A549 (cell line): Measurements from ENCODE around the gene RBM26. TPM values are rescaled to one million over a fixed set of nuclear protein-coding genes. Genes with fewer than 3 reads are reported as not detected.
A peak's percentile ranks its signal among the peaks of the same experiment; 100 is the strongest.

ENCODE experiments used
- ATAC-seq, 2 experiments: fragments of 200-7000 bp in 1 of 2; fragments of >200 bp in 1 of 2; cut with Nextera tagmentation in 1 of 2; cut with Tn5 transposase in 1 of 2; 3 replicates each; pipeline versions ENCODE4 v1.8.0 to v1.9.1; 2018 to 2020; ENCODE audit warnings: mild to moderate bottlenecking in 1 of 2, moderate library complexity in 1 of 2
- CTCF ChIA-PET: fragments of 300-600 bp; sonication (Branson Sonifier 250); formaldehyde crosslinking; extraction: SDS; loops from one replicate; lab custom pipeline; 2021; ENCODE audit warnings: antibody characterized with exemption, inconsistent platforms; lab: Yijun Ruan, JAX
- POLR2A ChIA-PET: fragments of 350-600 bp; formaldehyde crosslinking; extraction: SDS; loops from one replicate; lab custom pipeline; 2021; ENCODE audit warnings: antibody characterized with exemption, inconsistent platforms; lab: Yijun Ruan, JAX
- DNase-seq, 2 experiments: peaks; one replicate each; pipeline versions ENCODE4 v3.0.0 to v3.0.0-alpha.2; 2011 to 2016; ENCODE audit warnings: low read depth in 1 of 2, low spot score in 1 of 2
- FAIRE-seq: peaks from 2 replicates; lab custom pipeline; 2011; peaks lifted over from hg19 to GRCh38; lab: Jason Lieb, UNC
- H3K27ac ChIP-seq, 2 experiments: fragments of >200 bp; sonication (Bioruptor Twin); formaldehyde crosslinking; 3 replicates each; pipeline ENCODE4 v1.5.1; 2016 to 2017
- H3K4me1 ChIP-seq: fragments of >200 bp; sonication (Bioruptor Twin); formaldehyde crosslinking; 3 replicates; pipeline ENCODE4 v1.6.1; 2016
- H3K4me2 ChIP-seq: fragments of >200 bp; sonication (Bioruptor Twin); formaldehyde crosslinking; 3 replicates; pipeline ENCODE4 v1.6.1; 2016
- H3K4me3 ChIP-seq: fragments of >200 bp; sonication (Bioruptor Twin); formaldehyde crosslinking; 3 replicates; pipeline ENCODE4 v1.5.1; 2016
- H3K9me3 ChIP-seq: fragments of >200 bp; sonication (Bioruptor Twin); formaldehyde crosslinking; 3 replicates; pipeline ENCODE4 v1.6.1; 2016
- ATOH8 ChIP-seq: fragments of 250-450 bp; sonication (Bioruptor Pico); IDR thresholded peaks from 2 replicates; pipeline ENCODE4 v1.5.0; 2020; ENCODE audit warnings: low read depth, mild to moderate bottlenecking, moderate library complexity
- BHLHE40 ChIP-seq: IDR thresholded peaks from 2 replicates; pipeline ENCODE4 v1.6.1; 2012; ENCODE audit warnings: low read depth, low read length, inconsistent platforms
- CBX8 ChIP-seq: fragments of 200-600 bp; sonication (generic); IDR thresholded peaks from 2 replicates; pipeline ENCODE4 v1.6.1; 2016
- CEBPB ChIP-seq, 2 experiments: fragments of >200 bp in 1 of 2; sonication (Bioruptor Twin) in 1 of 2; formaldehyde crosslinking in 1 of 2; IDR thresholded peaks; 2 replicates each; pipeline ENCODE4 v1.6.1; 2012 to 2016
- EHF ChIP-seq: fragments of 250-450 bp; sonication (Bioruptor Pico); IDR thresholded peaks from 2 replicates; pipeline ENCODE4 v1.5.0; 2020; ENCODE audit warnings: mild to moderate bottlenecking
- FOSL2 ChIP-seq, 2 experiments: fragments of 450-650 bp in 1 of 2; fragments of >200 bp in 1 of 2; sonication (Bioruptor Twin) in 1 of 2; formaldehyde crosslinking; IDR thresholded peaks; 2 replicates each; pipeline versions ENCODE4 v1.5.0 to v1.6.1; 2016 to 2020; ENCODE audit warnings: mild to moderate bottlenecking in 1 of 2, moderate library complexity in 1 of 2
- FOXS1 ChIP-seq: fragments of 250-450 bp; sonication (Bioruptor Pico); IDR thresholded peaks from 2 replicates; pipeline ENCODE4 v1.5.0; 2020; ENCODE audit warnings: mild to moderate bottlenecking, moderate library complexity
- GATA3 ChIP-seq: IDR thresholded peaks from 2 replicates; pipeline ENCODE4 v1.6.1; 2012; ENCODE audit warnings: borderline replicate concordance
- HOXA7 ChIP-seq: fragments of 250-450 bp; sonication (Bioruptor Pico); IDR thresholded peaks from 2 replicates; pipeline ENCODE4 v1.5.0; 2020; ENCODE audit warnings: mild to moderate bottlenecking, moderate library complexity
- HOXB13 ChIP-seq: fragments of 250-450 bp; sonication (Bioruptor Pico); IDR thresholded peaks from 2 replicates; pipeline ENCODE4 v1.5.0; 2020; ENCODE audit warnings: low read depth, mild to moderate bottlenecking, moderate library complexity
- NR3C1 ChIP-seq: fragments of >200 bp; sonication (Bioruptor Twin); formaldehyde crosslinking; IDR thresholded peaks from 3 replicates; pipeline ENCODE4 v1.6.1; 2017
- PHF8 ChIP-seq: fragments of 200-600 bp; sonication (generic); IDR thresholded peaks from 2 replicates; pipeline ENCODE4 v1.6.1; 2016; ENCODE audit warnings: low read depth, mild to moderate bottlenecking, antibody characterized with exemption, moderate library complexity, borderline replicate concordance
- POLR2AphosphoS2 ChIP-seq: conservative IDR thresholded peaks from 2 replicates; pipeline ENCODE4 v1.6.1; 2012; ENCODE audit warnings: low read length, improper control_type of control experiment, inconsistent platforms
- SMC3 ChIP-seq: fragments of >200 bp; sonication (Bioruptor Twin); formaldehyde crosslinking; IDR thresholded peaks from 3 replicates; pipeline ENCODE4 v1.6.1; 2018; ENCODE audit warnings: inconsistent platforms
- USF2 ChIP-seq: fragments of 450-650 bp; IDR thresholded peaks from 2 replicates; pipeline ENCODE4 v1.6.1; 2014; ENCODE audit warnings: antibody characterized with exemption
- ZC3H11A ChIP-seq: fragments of 450-650 bp; IDR thresholded peaks from 2 replicates; pipeline ENCODE4 v1.6.1; 2014; ENCODE audit warnings: antibody characterized with exemption, mild to moderate bottlenecking
- ZSCAN20 ChIP-seq: fragments of 250-450 bp; sonication (Bioruptor Pico); IDR thresholded peaks from 2 replicates; pipeline ENCODE4 v1.8.0; 2022; ENCODE audit warnings: mild to moderate bottlenecking, moderate library complexity
- WGBS: methylation state at CpG from one replicate; pipeline ENCODE4 v1.1.6; 2017; ENCODE audit errors: missing lambda C conversion rate; 5-methylcytosine and 5-hydroxymethylcytosine counted together
- polyA plus RNA-seq, 4 experiments: library from polyadenylated mRNA; depleted of rRNA in 3 of 4; stranded (reverse); fragments of >200 nt; fragmentation: RNase III in 1 of 4; extraction: RNeasy Plus Mini Kit Qiagen cat#74134 plus additional on column Dnase treatment in 1 of 4; gene quantifications; 2 replicates in 3 of 4; 3 replicates in 1 of 4; pipeline ENCODE4 v1.2.3, GENCODE V29; 2011 to 2017

Gene RBM26
- polyA plus RNA-seq, 2 of the 4 experiments (the other 2 are of a cell fraction), result 29.5 to 29.7 TPM

- TF ChIP-seq SMC3 (peak; percentile 85), PHF8 (no peak), POLR2AphosphoS2 (no peak)
- TF ChIP-seq, all 56 proteins: peak for 3
Observed at GRCh38 chr13:79423801-79424642, 18.0 kb upstream of the RBM26 start (continued).

- CTCF ChIA-PET, result interaction anchor here (1.0 to 3.9 kb wide), 15 partner anchors 7 to 1594 kb away, joined by 3 to 52 read pairs (median 5); partner anchors contain the start of genes NDFIP2 and RBM26
- FAIRE-seq, result no peak
- Histone ChIP-seq H3K9me3 (no peaks in the 10 kb centered on the region), H3K4me3 (no peak overlapping the region), H3K27ac (no peak overlapping the region), H3K4me1 (no peaks in the 10 kb centered on the region), H3K4me2 (no peak overlapping the region)
- no peak for ATAC-seq
- no peak for TF ChIP-seq ZC3H11A
- POLR2A ChIA-PET, result interaction anchor here (1.2 to 1.3 kb wide), 2 partner anchors 58 to 118 kb away, joined by 3 to 8 read pairs; partner anchors contain the start of gene NDFIP2
- 52% methylated on average over 4 of the region's 4 CpGs for WGBS
- no peak for DNase-seq
Observed at GRCh38 chr13:79423340-79423739, 17.3 kb upstream of the RBM26 start.

- no peak for TF ChIP-seq ATOH8 (CRISPR knock-in tag)
- TF ChIP-seq CEBPB (IDR thresholded peaks at IDR 0.05), result no peak
- no peak for TF ChIP-seq HOXB13
- TF ChIP-seq CBX8, result no peak
- TF ChIP-seq GATA3, result no peak
- H3K9me3 ChIP-seq, result no peaks in the 10 kb centered on the region
- CTCF ChIA-PET, result interaction anchor here (0.8 to 1.1 kb wide), 2 partner anchors 40 to 1598 kb away, joined by 3 to 5 read pairs; no protein-coding TSS in a partner anchor
- no peak overlapping the region for H3K4me3 ChIP-seq
- 95% methylated on average over 1 of the region's 1 CpG for WGBS
- no peak for ATAC-seq
- H3K4me1 ChIP-seq, result no peaks in the 10 kb centered on the region
- POLR2A ChIA-PET, result no interaction called here
- DNase-seq, result no peak
- no peak for FAIRE-seq
- H3K27ac ChIP-seq, result no peak overlapping the region
- no peak overlapping the region for H3K4me2 ChIP-seq
Observed at GRCh38 chr13:79419365-79419764, 13.3 kb upstream of the RBM26 start.

- ATAC-seq, result no peak
Observed at GRCh38 chr13:79417741-79418140, 11.7 kb upstream of the RBM26 start.

GRCh38 chr13:79413521-79413920 lies 7.5 kb upstream of the RBM26 start:
- FAIRE-seq (no peak), ATAC-seq (no peak), DNase-seq (no peak)
- Histone ChIP-seq H3K4me1 (no peaks in the 10 kb centered on the region), H3K27ac (no peak overlapping the region), H3K9me3 (no peaks in the 10 kb centered on the region), H3K4me2 (no peak overlapping the region), H3K4me3 (no peak overlapping the region)
- CTCF ChIA-PET, result interaction anchor here (1.2 kb wide), 1 partner anchor 11 kb away, joined by 4 read pairs; no protein-coding TSS in a partner anchor
- WGBS, result 68% methylated on average over 3 of the region's 3 CpGs
- POLR2A ChIA-PET, result no interaction called here
- TF ChIP-seq FOSL2 (IDR thresholded peaks at IDR 0.05) (no peak), FOSL2 (CRISPR knock-in tag; IDR thresholded peaks at IDR 0.05) (no peak), ATOH8 (CRISPR knock-in tag) (no peak), ZSCAN20 (no peak), USF2 (no peak), HOXA7 (no peak), EHF (CRISPR knock-in tag) (no peak), NR3C1 (no peak), BHLHE40 (no peak), GATA3 (no peak)

More at GRCh38 chr13:79417741-79418140, 11.7 kb upstream of the RBM26 start:
- TF ChIP-seq FOSL2 (IDR thresholded peaks at IDR 0.05) (no peak), FOSL2 (CRISPR knock-in tag; IDR thresholded peaks at IDR 0.05) (no peak), FOXS1 (no peak)
- Histone ChIP-seq H3K4me3 (no peak overlapping the region), H3K27ac (no peak overlapping the region), H3K4me1 (no peaks in the 10 kb centered on the region), H3K4me2 (no peak overlapping the region), H3K9me3 (no peaks in the 10 kb centered on the region)
- POLR2A ChIA-PET, result no interaction called here
- no peak for DNase-seq
- FAIRE-seq, result no peak
- CTCF ChIA-PET, result no interaction called here
